Posterior vena cava (tissue), 2 donors: ENCODE measurements around the gene CEP72. TPM values are rescaled to one million over a fixed set of nuclear protein-coding genes. Genes with fewer than 3 reads are reported as not detected.

ENCODE experiments used
- DNase-seq: peaks from one replicate; pipeline ENCODE4 v3.0.0-alpha.2; 2020; ENCODE audit warnings: low spot score
- intact Hi-C, 2 donors: fragments of 100-400 bp; cut with DNase I; formaldehyde crosslinking; loops; one replicate each; pipeline versions ENCODE4 v1.14.1 to v1.14.2; 2022 to 2023
- total RNA-seq, 2 donors: library from RNA; stranded (reverse); fragmentation: NEBNext Ultra II Directional; extraction: Animal tissue kit (Norgen Biotek cat#: 25700); gene quantifications; one replicate each; pipeline ENCODE4 v1.2.1, GENCODE V29; 2021
- donor health status: DM: yes; HTN: yes; CAD: no.
- donor health status: DM: yes; HTN: yes; CAD: no.

CEP72 gene
- total RNA-seq, 2 donors from 2014 or later = 1.9 to 2.4 TPM

- intact Hi-C loops = no loop called here
- DNase-seq = peak; percentile 10
These were observed 2.6 kb upstream of the CEP72 start for GRCh38 chr5:609506-609905.

- intact Hi-C loops = no loop called here
- peak; percentile 62 for DNase-seq
These were observed 2.0 kb upstream of the CEP72 start for GRCh38 chr5:610011-610743.

- intact Hi-C loops = no loop called here
These were observed 1.1 kb upstream of the CEP72 start for GRCh38 chr5:610744-611730.

GRCh38 chr5:612498-613424, 621 bp downstream of the CEP72 start:
- no peak for DNase-seq
- intact Hi-C loops = no loop called here

More at GRCh38 chr5:610744-611730, 1.1 kb upstream of the CEP72 start:
- DNase-seq = peak; percentile 55

GRCh38 chr5:616484-617039, 4.4 kb downstream of the CEP72 start:
- intact Hi-C loops = no loop called here
- peak; percentile 38 for DNase-seq

- intact Hi-C loops = no loop called here
- no peak for DNase-seq
These were observed 5.8 kb downstream of the CEP72 start for GRCh38 chr5:617896-618295.

- intact Hi-C loops = no loop called here
- DNase-seq = peak; percentile 37
These were observed 6.3 kb downstream of the CEP72 start for GRCh38 chr5:618450-618849.

GRCh38 chr5:619444-619843, 7.3 kb downstream of the CEP72 start:
- intact Hi-C loops = no loop called here
- peak; percentile 72 for DNase-seq

- peak; percentile 62 for DNase-seq
- intact Hi-C loops = no loop called here
These were observed 8.0 kb downstream of the CEP72 start for GRCh38 chr5:620152-620551.

GRCh38 chr5:620586-621180, 8.5 kb downstream of the CEP72 start:
- peak; percentile 76 for DNase-seq
- intact Hi-C loops = no loop called here

- intact Hi-C loops = no loop called here
- DNase-seq = peak; percentile 34
These were observed 9.2 kb downstream of the CEP72 start for GRCh38 chr5:621341-621761.

- peak; percentile 68 for DNase-seq
- intact Hi-C loops = no loop called here
These were observed 10.2 kb downstream of the CEP72 start for GRCh38 chr5:622359-622758.

- DNase-seq = peak; percentile 51
- intact Hi-C loops = no loop called here
These were observed 10.9 kb downstream of the CEP72 start for GRCh38 chr5:622946-623522.

- intact Hi-C loops = no loop called here
- DNase-seq = no peak
These were observed 11.4 kb downstream of the CEP72 start for GRCh38 chr5:623531-623930.

GRCh38 chr5:624118-624950, 12.2 kb downstream of the CEP72 start:
- DNase-seq = no peak
- intact Hi-C loops = no loop called here

GRCh38 chr5:624951-625230, 12.8 kb downstream of the CEP72 start:
- intact Hi-C loops = no loop called here
- no peak for DNase-seq

GRCh38 chr5:625516-625915, 13.4 kb downstream of the CEP72 start:
- DNase-seq = peak; percentile 45
- intact Hi-C loops = no loop called here

GRCh38 chr5:626850-627249, 14.7 kb downstream of the CEP72 start:
- intact Hi-C loops = no loop called here
- DNase-seq = no peak
